ENCODE data around the gene ST6GALNAC6.
A peak's percentile ranks its signal among the peaks of the same experiment; 100 is the strongest.

ST6GALNAC6 gene

DNA sequence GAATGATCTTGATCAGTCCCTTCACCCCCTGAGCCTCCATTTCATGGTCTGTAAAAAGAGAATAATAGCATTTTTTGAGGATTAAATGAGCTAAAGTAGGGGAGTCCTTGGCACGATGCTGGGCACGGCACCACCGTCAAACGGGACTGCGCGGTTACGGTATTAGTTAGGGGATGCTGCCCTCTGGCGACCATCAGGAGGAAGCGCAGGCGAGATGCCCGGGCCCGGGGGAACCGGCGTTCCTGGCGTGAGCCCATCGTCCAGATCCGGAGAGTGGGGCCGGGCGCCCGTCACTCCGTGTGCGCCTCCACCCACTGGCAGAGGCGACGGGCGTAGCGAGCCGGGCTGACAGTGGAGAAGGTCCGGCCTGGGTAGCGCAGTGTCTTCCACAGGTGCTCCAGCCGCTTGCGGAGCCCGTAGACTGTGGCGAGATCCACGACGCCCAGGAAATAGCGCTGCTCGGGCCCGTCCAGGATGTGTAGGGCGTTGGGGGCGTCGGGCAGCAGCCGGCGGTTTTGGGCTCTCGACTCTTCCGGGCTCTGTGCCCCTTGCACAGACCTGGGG is 22.2 kb upstream of the ST6GALNAC6 start:
- H3K4me3 ChIP-seq (ENCODE audit: low read depth, low read length) = no peak overlapping the region

DNA sequence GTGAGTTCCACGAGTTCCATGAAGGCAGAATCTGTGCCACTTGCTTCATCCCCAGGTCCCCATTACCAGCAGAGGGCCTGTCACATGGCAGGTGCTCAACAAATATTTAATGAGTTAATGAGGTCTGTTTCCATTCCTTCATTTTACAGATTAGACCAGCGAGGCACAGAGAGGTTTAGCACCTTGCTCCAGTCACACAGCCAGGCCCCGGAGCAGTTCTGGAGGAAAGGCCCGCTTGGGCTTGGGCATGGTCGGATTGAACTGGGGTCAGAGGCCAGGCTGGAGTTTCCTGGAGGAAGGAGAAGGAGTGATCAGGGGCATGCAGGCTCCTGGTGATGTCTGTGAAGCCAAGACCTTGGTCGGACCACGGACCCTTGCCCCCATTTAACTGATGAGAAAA is 21.4 kb upstream of the ST6GALNAC6 start:
- H3K4me3 ChIP-seq (ENCODE audit: low read depth, low read length) = no peak overlapping the region
- DNase-seq (ENCODE audit: low read depth) = no peak
- no peak for TF ChIP-seq CTCF (IDR thresholded peaks at IDR 0.05; ENCODE audit: insufficient read depth, low read depth, low read length, missing control alignments)

More for the DNA sequence above, 22.2 kb upstream of the ST6GALNAC6 start:
- peak; percentile 86 for TF ChIP-seq CTCF (IDR thresholded peaks at IDR 0.05; ENCODE audit: insufficient read depth, low read depth, low read length, missing control alignments)
- DNase-seq (ENCODE audit: low read depth) = peak; percentile 73

DNA sequence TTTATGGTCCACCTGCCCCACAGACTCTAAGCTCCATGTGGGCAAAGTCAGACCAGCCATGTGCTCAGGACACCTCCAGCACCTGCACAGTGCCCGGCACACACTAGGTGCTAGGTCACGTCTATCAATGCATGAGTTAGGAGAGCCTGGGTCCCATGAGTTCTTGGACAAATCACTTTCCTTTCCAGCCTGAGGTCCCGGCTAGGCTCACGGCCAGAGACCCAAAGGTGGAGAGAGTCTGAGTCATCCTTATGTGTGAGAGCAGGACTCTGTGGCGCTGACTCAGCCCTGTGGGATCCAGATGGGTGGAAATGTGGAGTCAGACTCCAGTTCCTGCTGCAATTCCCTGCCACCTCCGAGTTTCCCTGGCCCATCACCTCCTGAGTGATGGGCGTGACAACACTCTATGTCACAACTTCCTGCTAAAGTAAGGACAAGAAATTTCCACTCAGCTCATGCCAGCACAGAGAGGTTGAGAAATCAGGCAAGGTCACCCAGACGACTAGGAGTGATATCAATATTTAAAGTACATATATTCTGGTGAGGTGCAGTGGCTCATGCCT is 19.9 kb upstream of the ST6GALNAC6 start:
- DNase-seq (ENCODE audit: low read depth) = no peak
- TF ChIP-seq CTCF (IDR thresholded peaks at IDR 0.05; ENCODE audit: insufficient read depth, low read depth, low read length, missing control alignments) = no peak
- H3K4me3 ChIP-seq (ENCODE audit: low read depth, low read length) = no peak overlapping the region

DNA sequence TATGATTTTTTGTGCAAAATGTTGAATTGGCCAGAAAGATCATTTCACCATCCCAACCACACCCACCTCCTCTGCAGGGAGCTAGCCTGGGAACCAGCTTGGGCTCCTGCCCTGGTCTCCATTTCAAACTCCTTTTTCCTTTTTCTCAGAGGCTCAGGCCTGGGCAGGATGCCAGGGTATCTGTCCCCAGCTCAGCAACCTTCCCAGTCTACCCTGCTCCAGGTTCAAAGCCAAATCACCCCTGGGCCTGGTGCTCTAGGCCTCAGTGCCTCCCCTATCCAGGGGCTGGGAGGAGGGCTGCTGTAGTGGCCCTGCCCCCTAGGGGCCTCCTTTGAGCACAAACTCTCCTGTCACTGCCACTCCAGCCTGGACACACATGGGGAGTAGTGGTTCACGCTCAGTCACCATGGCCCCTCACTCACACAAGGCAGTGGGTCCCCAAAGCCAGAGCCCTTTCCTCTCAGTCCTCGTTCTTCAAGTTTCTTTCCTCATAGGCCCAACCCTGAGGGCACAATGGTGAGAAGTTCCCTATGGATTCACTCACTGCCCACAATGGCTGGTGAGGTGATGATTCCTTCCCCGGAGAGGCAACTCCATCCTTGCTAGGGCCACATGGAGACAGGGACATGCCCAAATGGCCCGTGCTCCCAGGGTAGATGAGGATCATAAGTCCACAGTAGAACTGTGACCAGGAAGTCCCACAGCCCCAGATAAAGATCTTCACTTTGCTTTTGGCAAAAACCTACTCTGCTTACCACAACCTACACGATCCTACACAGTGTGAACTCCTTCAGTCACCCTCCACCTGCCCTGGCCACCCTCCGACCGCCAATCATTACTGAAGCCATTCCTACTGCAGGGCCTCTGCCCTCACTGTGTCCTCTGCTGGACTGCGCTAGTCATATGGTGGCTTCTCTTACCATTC is 19.0 kb upstream of the ST6GALNAC6 start:
- peak; percentile 39 for DNase-seq (ENCODE audit: low read depth)
- H3K4me3 ChIP-seq (ENCODE audit: low read depth, low read length) = no peak overlapping the region
- TF ChIP-seq CTCF (IDR thresholded peaks at IDR 0.05; ENCODE audit: insufficient read depth, low read depth, low read length, missing control alignments) = peak; percentile 13

- peak; percentile 80 for DNase-seq (ENCODE audit: low read depth)
- TF ChIP-seq CTCF (IDR thresholded peaks at IDR 0.05; ENCODE audit: insufficient read depth, low read depth, low read length, missing control alignments) = no peak
- peak overlapping the region; percentile 59 for H3K4me3 ChIP-seq (ENCODE audit: low read depth, low read length)
These were observed 18.2 kb upstream of the ST6GALNAC6 start for GRCh38 chr9:127917603-127918002.

GRCh38 chr9:127916720-127917581 is 17.5 kb upstream of the ST6GALNAC6 start, which contains the start of gene ST6GALNAC4:
TSS of gene ST6GALNAC4 (minus strand) at chr9:127917041. CDS start at chr9:127916419, 622 bp downstream.
- TF ChIP-seq CTCF (IDR thresholded peaks at IDR 0.05; ENCODE audit: insufficient read depth, low read depth, low read length, missing control alignments) = no peak
- peak within 1 kb of the TSS; percentile 75 for H3K4me3 ChIP-seq (ENCODE audit: low read depth, low read length)
- peak; percentile 97 for DNase-seq (ENCODE audit: low read depth)

Measured in GM12865 (cell line).